Measurements from ENCODE around the gene PRR13. TPM values are rescaled to one million over a fixed set of nuclear protein-coding genes. Genes with fewer than 3 reads are reported as not detected.

The PRR13 gene
- total and polyA plus RNA-seq, 2 of the 8 experiments (the other 6 are each of a cell fraction or from before 2014, with no cell fraction given) = 82.9 to 185 TPM

DNA sequence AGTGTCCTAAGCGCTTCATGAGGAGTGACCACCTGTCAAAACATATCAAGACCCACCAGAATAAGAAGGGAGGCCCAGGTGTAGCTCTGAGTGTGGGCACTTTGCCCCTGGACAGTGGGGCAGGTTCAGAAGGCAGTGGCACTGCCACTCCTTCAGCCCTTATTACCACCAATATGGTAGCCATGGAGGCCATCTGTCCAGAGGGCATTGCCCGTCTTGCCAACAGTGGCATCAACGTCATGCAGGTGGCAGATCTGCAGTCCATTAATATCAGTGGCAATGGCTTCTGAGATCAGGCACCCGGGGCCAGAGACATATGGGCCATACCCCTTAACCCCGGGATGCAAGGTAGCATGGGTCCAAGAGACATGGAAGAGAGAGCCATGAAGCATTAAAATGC is 30.6 kb upstream of the PRR13 start:
- Histone ChIP-seq H3K27ac (ENCODE audit: low read depth, low read length) (no peak overlapping the region), H3K4me1 (replicated peaks in 1 of 4; ENCODE audit: control insufficient read depth in 3 of 4, insufficient read depth in 4 of 4, low read length in 3 of 4) (no peaks in the 10 kb centered on the region; a peak in 1 of 7 replicates), H3K79me2 (ENCODE audit: control insufficient read depth in 1 of 2, insufficient read depth in 2 of 2, low read length in 2 of 2) (no peaks in the 10 kb centered on the region), H2BK120ac (replicated peaks; ENCODE audit: low read depth, low read length) (no peak overlapping the region), H3K27me3 (replicated peaks in 1 of 4; ENCODE audit: control insufficient read depth in 3 of 4, extremely low read depth in 1 of 4, insufficient read depth in 3 of 4, low read length in 3 of 4) (no peaks in the 10 kb centered on the region), H3K23ac (ENCODE audit: insufficient read length) (no peak overlapping the region), H3K4me2 (ENCODE audit: insufficient read depth in 1 of 2, low read depth in 2 of 2, low read length in 2 of 2) (no peak overlapping the region), H2BK12ac (ENCODE audit: low read depth, low read length) (no peak overlapping the region), H2BK5ac (ENCODE audit: low read depth, low read length) (no peak overlapping the region), H3K9me3 (ENCODE audit: insufficient read depth in 2 of 2, low read depth in 1 of 2, low read length in 1 of 2) (no peaks in the 10 kb centered on the region), H2BK20ac (ENCODE audit: low read length) (no peak overlapping the region), H4K20me1 (replicated peaks in 1 of 2; ENCODE audit: control insufficient read depth in 1 of 2, insufficient read depth in 2 of 2, low read length in 2 of 2) (peaks cover 2 to 7% of the 10 kb centered on the region in 2 experiments), H3K23me2 (ENCODE audit: low read depth, low read length) (no peaks in the 10 kb centered on the region), H3K36me3 (ENCODE audit: control insufficient read depth in 2 of 4, insufficient read depth in 4 of 4, low read length in 3 of 4) (peaks cover 4 to 53% (median 34%) of the 10 kb centered on the region in 4 experiments; a peak in 7 of 8 replicates), H3K4me3 (ENCODE audit: extremely low read depth in 1 of 4, insufficient read depth in 2 of 4, low read depth in 3 of 4, low read length in 4 of 4) (no peak overlapping the region), H3K79me1 (ENCODE audit: low read depth, low read length) (no peaks in the 10 kb centered on the region), H2AFZ (ENCODE audit: low read length) (no peak overlapping the region), H4K5ac (ENCODE audit: insufficient read length, low read depth, low read length) (no peak overlapping the region), H2BK15ac (ENCODE audit: low read length) (no peak overlapping the region), H4K8ac (ENCODE audit: extremely low read depth, insufficient read depth, low read length) (no peak overlapping the region), H3K18ac (ENCODE audit: extremely low read depth, low read length) (no peak overlapping the region), H3K56ac (replicated peaks; ENCODE audit: insufficient read length, low read depth, low read length) (no peak overlapping the region), H4K91ac (replicated peaks; ENCODE audit: insufficient read length, low read length) (no peak overlapping the region), H3K14ac (ENCODE audit: insufficient read length) (no peak overlapping the region), H3K9ac (replicated peaks in 1 of 4; ENCODE audit: extremely low read depth in 1 of 4, low read depth in 3 of 4, low read length in 3 of 4) (no peak overlapping the region), H3K4ac (replicated peaks; ENCODE audit: insufficient read length, low read depth, low read length) (no peak overlapping the region), H2AK5ac (ENCODE audit: low read depth, low read length) (no peak overlapping the region)
- CTCF ChIA-PET (ENCODE audit: partially characterized antibody) = interaction anchor here (0.9 to 2.6 kb wide), 4 partner anchors 10 to 90 kb away, joined by 3 to 13 read pairs (median 4); partner anchors contain the start of gene AAAS
- no peak for DNase-seq (ENCODE audit: low read depth in 1 of 2, low spot score in 2 of 2)
- 95% methylated on average over 5 of the region's 5 CpGs; no CpG with 5 or more reads in 1 of the 2 experiments for WGBS, 2 experiments (ENCODE audit: extremely low coverage in 1 of 2, insufficient coverage in 1 of 2, insufficient read length in 1 of 2, insufficient replicate concordance in 2 of 2, low coverage in 1 of 2, low lambda C conversion rate in 2 of 2, missing lambda C conversion rate in 1 of 2)
- FAIRE-seq = no peak
- no peak for TF ChIP-seq NRF1 (IDR thresholded peaks at IDR 0.05; ENCODE audit: low read depth, low read length)
- TF ChIP-seq GABPA (IDR thresholded peaks at IDR 0.05; ENCODE audit: borderline replicate concordance, insufficient read depth, low read length) = no peak
- TF ChIP-seq TAF1 (IDR thresholded peaks at IDR 0.05; ENCODE audit: low read depth, low read length) = no peak
- no peak for TF ChIP-seq POLR2A (IDR thresholded peaks at IDR 0.05; ENCODE audit: control extremely low read depth in 1 of 2, low read depth in 2 of 2, low read length in 2 of 2)
- TF ChIP-seq CEBPB (IDR thresholded peaks at IDR 0.05; ENCODE audit: low read depth, low read length) = no peak
- POLR2A ChIA-PET (ENCODE audit: partially characterized antibody) = interaction anchor here (0.6 to 1.6 kb wide), 5 partner anchors 15 to 72 kb away, joined by 3 to 4 read pairs (median 3); no protein-coding TSS in a partner anchor
